ENCODE data around the gene ISG20L2.

The ISG20L2 gene

GRCh38 chr1:156704166-156704711 lies 24.3 kb downstream of the ISG20L2 start:
- TF ChIP-seq POLR2A (IDR thresholded peaks at IDR 0.05; ENCODE audit: extremely low read depth, insufficient read length) (no peak), CTCF (IDR thresholded peaks at IDR 0.05; ENCODE audit: low read depth, low read length) (no peak), MYC (IDR thresholded peaks at IDR 0.05; ENCODE audit: low read depth, low read length) (no peak), MAX (IDR thresholded peaks at IDR 0.05; ENCODE audit: low read depth, low read length) (no peak)
- no peak overlapping the region for H3K4me3 ChIP-seq (ENCODE audit: low read depth, low read length)
- no peak for DNase-seq (ENCODE audit: low read depth)

- no peak overlapping the region for H3K4me3 ChIP-seq (ENCODE audit: low read depth, low read length)
- DNase-seq (ENCODE audit: low read depth): no peak
- TF ChIP-seq POLR2A (IDR thresholded peaks at IDR 0.05; ENCODE audit: extremely low read depth, insufficient read length) (no peak), MAX (IDR thresholded peaks at IDR 0.05; ENCODE audit: low read depth, low read length) (no peak), CTCF (IDR thresholded peaks at IDR 0.05; ENCODE audit: low read depth, low read length) (no peak), MYC (IDR thresholded peaks at IDR 0.05; ENCODE audit: low read depth, low read length) (no peak)
Observed at GRCh38 chr1:156703741-156704140, 24.8 kb downstream of the ISG20L2 start.

- TF ChIP-seq MYC (IDR thresholded peaks at IDR 0.05; ENCODE audit: low read depth, low read length) (no peak), POLR2A (IDR thresholded peaks at IDR 0.05; ENCODE audit: extremely low read depth, insufficient read length) (no peak), MAX (IDR thresholded peaks at IDR 0.05; ENCODE audit: low read depth, low read length) (no peak), CTCF (IDR thresholded peaks at IDR 0.05; ENCODE audit: low read depth, low read length) (no peak)
- DNase-seq (ENCODE audit: low read depth): no peak
- H3K4me3 ChIP-seq (ENCODE audit: low read depth, low read length): no peak overlapping the region
Observed at GRCh38 chr1:156703336-156703735, 25.2 kb downstream of the ISG20L2 start.

- no peak for DNase-seq (ENCODE audit: low read depth)
- no peak for TF ChIP-seq CTCF (IDR thresholded peaks at IDR 0.05; ENCODE audit: low read depth, low read length)
- no peak for TF ChIP-seq MYC (IDR thresholded peaks at IDR 0.05; ENCODE audit: low read depth, low read length)
- no peak for TF ChIP-seq MAX (IDR thresholded peaks at IDR 0.05; ENCODE audit: low read depth, low read length)
- TF ChIP-seq POLR2A (IDR thresholded peaks at IDR 0.05; ENCODE audit: extremely low read depth, insufficient read length): no peak
Observed at GRCh38 chr1:156700736-156701531, 27.6 kb downstream of the ISG20L2 start.

GRCh38 chr1:156698995-156699394 lies 29.6 kb downstream of the ISG20L2 start:
- TF ChIP-seq MAX (IDR thresholded peaks at IDR 0.05; ENCODE audit: low read depth, low read length) (no peak), POLR2A (IDR thresholded peaks at IDR 0.05; ENCODE audit: extremely low read depth, insufficient read length) (no peak), MYC (IDR thresholded peaks at IDR 0.05; ENCODE audit: low read depth, low read length) (no peak), CTCF (IDR thresholded peaks at IDR 0.05; ENCODE audit: low read depth, low read length) (no peak)
- DNase-seq (ENCODE audit: low read depth): no peak
- H3K4me3 ChIP-seq (ENCODE audit: low read depth, low read length): no peak overlapping the region

More at GRCh38 chr1:156700736-156701531, 27.6 kb downstream of the ISG20L2 start:
- H3K4me3 ChIP-seq (ENCODE audit: low read depth, low read length): no peak overlapping the region
